Neural progenitor cell (in vitro differentiated cells): ENCODE results near the gene LDB2. TPM values are rescaled to one million over a fixed set of nuclear protein-coding genes. Genes with fewer than 3 reads are reported as not detected.

Source experiments
- DNase-seq: peaks from one replicate; pipeline ENCODE4 v3.0.0-alpha.2; 2016; ENCODE audit warnings: low spot score
- H2AFZ ChIP-seq: fragments of 200-600 bp; sonication (generic); replicated peaks from 2 replicates; pipeline ENCODE4 v1.6.1; 2016; ENCODE audit warnings: antibody characterized with exemption
- H3F3A ChIP-seq: fragments of 200-600 bp; sonication (generic); 2 replicates; pipeline ENCODE4 v1.6.1; 2016; ENCODE audit warnings: antibody characterized with exemption, low read depth
- H3K27ac ChIP-seq: fragments of 200-600 bp; sonication (generic); 2 replicates; pipeline ENCODE4 v1.5.1; 2016; ENCODE audit warnings: mild to moderate bottlenecking
- H3K27me3 ChIP-seq: fragments of 200-600 bp; sonication (generic); 2 replicates; pipeline ENCODE4 v1.6.1; 2016; ENCODE audit warnings: mild to moderate bottlenecking, moderate library complexity
- H3K36me3 ChIP-seq: fragments of 200-600 bp; sonication (generic); 2 replicates; pipeline ENCODE4 v1.5.1; 2016
- H3K4me1 ChIP-seq: fragments of 200-600 bp; sonication (generic); 2 replicates; pipeline ENCODE4 v1.6.1; 2016; ENCODE audit warnings: mixed run types
- H3K4me2 ChIP-seq: fragments of 200-600 bp; sonication (generic); 2 replicates; pipeline ENCODE4 v1.6.1; 2016
- H3K4me3 ChIP-seq: fragments of 200-600 bp; sonication (generic); 2 replicates; pipeline ENCODE4 v1.5.1; 2016
- H3K79me2 ChIP-seq: fragments of 200-600 bp; sonication (generic); 2 replicates; pipeline ENCODE4 v1.6.1; 2016; ENCODE audit warnings: low read depth
- H3K9ac ChIP-seq: fragments of 200-600 bp; sonication (generic); 2 replicates; pipeline ENCODE4 v1.6.1; 2016
- H3K9me3 ChIP-seq: fragments of 200-600 bp; sonication (generic); 2 replicates; pipeline ENCODE4 v1.5.1; 2016; ENCODE audit warnings: low read depth
- H4K20me1 ChIP-seq: fragments of 200-600 bp; sonication (generic); 2 replicates; pipeline ENCODE4 v1.6.1; 2016; ENCODE audit warnings: low read depth
- H3K27ac Mint-ChIP-seq: 3 replicates; pipeline ENCODE4 v1.8.0; 2021; ENCODE audit warnings: mixed read lengths
- H3K27me3 Mint-ChIP-seq: 2 replicates; pipeline ENCODE4 v1.8.0; 2022; ENCODE audit warnings: low read depth, mild to moderate bottlenecking, inconsistent platforms, moderate library complexity, mixed read lengths; ENCODE audit not compliant: insufficient read depth
- H3K36me3 Mint-ChIP-seq: 3 replicates; pipeline ENCODE4 v1.8.0; 2021; ENCODE audit warnings: mixed read lengths
- H3K4me1 Mint-ChIP-seq: 3 replicates; pipeline ENCODE4 v1.8.0; 2021; ENCODE audit warnings: mixed read lengths
- H3K4me3 Mint-ChIP-seq: 3 replicates; pipeline ENCODE4 v1.8.0; 2021; ENCODE audit warnings: mild to moderate bottlenecking, moderate library complexity, mixed read lengths
- H3K9me3 Mint-ChIP-seq: 3 replicates; pipeline ENCODE4 v1.8.0; 2020; ENCODE audit warnings: mixed read lengths
- EZH2 ChIP-seq: fragments of 200-600 bp; sonication (generic); IDR thresholded peaks from 2 replicates; pipeline ENCODE4 v1.6.1; 2017; ENCODE audit warnings: antibody characterized with exemption, mild to moderate bottlenecking, moderate library complexity
- EZH2phosphoT487 ChIP-seq: fragments of 200-600 bp; sonication (generic); IDR thresholded peaks from 2 replicates; pipeline ENCODE4 v1.6.1; 2017; ENCODE audit warnings: antibody characterized with exemption
- total RNA-seq: library from RNA; depleted of rRNA; stranded (reverse); fragments of >200 nt; gene quantifications from 2 replicates; pipeline ENCODE4 v1.2.3, GENCODE V29; 2015; ENCODE audit warnings: low replicate concordance
- TF ChIP-seq, protein P1 (sequence below): fragments of 200-600 bp; sonication (generic); IDR thresholded peaks from 2 replicates; pipeline ENCODE4 v1.5.1; 2017; ENCODE audit warnings: antibody characterized with exemption, mild to moderate bottlenecking

Gene LDB2
- total RNA-seq, 1 donor from 2014 or later: 24.3 TPM

DNA sequence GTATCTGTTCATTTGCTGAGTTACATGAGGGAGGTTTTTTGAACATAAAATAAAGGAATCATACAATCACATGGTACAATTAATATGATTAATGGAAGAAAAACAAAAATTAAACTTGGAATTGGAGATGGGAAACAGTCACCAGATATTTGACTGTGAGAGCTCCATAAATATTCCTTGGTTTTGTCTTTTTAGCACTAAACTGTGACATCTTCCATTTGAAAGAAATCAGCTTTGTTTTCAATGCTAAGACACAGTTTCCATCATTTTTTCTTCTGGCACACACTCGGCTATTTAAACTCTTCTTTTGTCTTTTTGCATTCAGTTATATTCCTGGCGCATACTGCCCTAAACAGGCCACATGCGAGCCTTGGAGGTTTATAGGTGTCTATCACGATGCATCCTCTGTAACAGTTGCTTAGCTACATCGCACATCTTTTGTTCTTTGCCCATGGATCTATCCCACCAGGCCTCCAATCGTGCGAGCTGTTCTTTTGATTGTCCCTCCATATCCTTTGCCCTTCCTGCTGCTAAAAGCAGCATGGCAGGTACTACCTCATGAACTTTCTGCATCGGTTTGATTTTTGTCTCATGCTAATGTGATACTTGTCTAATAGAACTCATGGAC, 158.3 kb downstream of the LDB2 start:
- Mint-ChIP-seq H3K27ac (no peak overlapping the region), H3K9me3 (peaks cover 1% of the 10 kb centered on the region)
- no peak overlapping the region for H2AFZ ChIP-seq

DNA sequence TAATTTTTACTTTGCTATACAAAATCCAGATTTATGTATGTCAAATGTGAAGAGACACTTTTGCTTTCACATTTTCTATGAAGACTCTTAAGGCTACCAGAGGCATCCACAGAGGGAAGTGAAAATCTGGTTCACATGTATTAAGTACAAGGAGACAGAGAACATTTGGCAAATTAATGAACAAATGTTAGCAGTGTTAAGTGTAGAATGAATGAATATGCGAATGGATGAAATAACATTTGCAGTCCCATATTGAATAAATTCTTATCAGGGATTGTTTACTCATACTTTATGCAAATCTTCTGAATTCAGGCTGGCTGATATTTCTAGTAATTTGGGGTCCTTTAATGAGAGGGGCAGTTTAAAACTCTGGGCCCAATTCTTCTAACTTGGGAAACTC, 159.9 kb downstream of the LDB2 start:
- H3K36me3 Mint-ChIP-seq: peaks cover 4% of the 10 kb centered on the region
- H4K20me1 ChIP-seq: no peaks in the 10 kb centered on the region
- no peaks in the 10 kb centered on the region for H3K36me3 ChIP-seq
- TF ChIP-seq EZH2phosphoT487: no peak
- TF ChIP-seq, protein P1, sequence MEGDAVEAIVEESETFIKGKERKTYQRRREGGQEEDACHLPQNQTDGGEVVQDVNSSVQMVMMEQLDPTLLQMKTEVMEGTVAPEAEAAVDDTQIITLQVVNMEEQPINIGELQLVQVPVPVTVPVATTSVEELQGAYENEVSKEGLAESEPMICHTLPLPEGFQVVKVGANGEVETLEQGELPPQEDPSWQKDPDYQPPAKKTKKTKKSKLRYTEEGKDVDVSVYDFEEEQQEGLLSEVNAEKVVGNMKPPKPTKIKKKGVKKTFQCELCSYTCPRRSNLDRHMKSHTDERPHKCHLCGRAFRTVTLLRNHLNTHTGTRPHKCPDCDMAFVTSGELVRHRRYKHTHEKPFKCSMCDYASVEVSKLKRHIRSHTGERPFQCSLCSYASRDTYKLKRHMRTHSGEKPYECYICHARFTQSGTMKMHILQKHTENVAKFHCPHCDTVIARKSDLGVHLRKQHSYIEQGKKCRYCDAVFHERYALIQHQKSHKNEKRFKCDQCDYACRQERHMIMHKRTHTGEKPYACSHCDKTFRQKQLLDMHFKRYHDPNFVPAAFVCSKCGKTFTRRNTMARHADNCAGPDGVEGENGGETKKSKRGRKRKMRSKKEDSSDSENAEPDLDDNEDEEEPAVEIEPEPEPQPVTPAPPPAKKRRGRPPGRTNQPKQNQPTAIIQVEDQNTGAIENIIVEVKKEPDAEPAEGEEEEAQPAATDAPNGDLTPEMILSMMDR: no peak
- TF ChIP-seq EZH2: no peak
- no peak overlapping the region for H3K4me2 ChIP-seq
- H2AFZ ChIP-seq: no peak overlapping the region
- no peak overlapping the region for H3K4me3 Mint-ChIP-seq
- H3K9me3 ChIP-seq: no peaks in the 10 kb centered on the region
- H3K79me2 ChIP-seq: no peaks in the 10 kb centered on the region
- peaks cover 20% of the 10 kb centered on the region for H3K4me1 Mint-ChIP-seq
- no peak overlapping the region for H3K4me3 ChIP-seq
- H3K27me3 Mint-ChIP-seq: no peaks in the 10 kb centered on the region
- no peak overlapping the region for H3K27ac ChIP-seq
- H3K27me3 ChIP-seq: no peaks in the 10 kb centered on the region
- H3F3A ChIP-seq: no peaks in the 10 kb centered on the region
- H3K4me1 ChIP-seq: no peaks in the 10 kb centered on the region
- H3K9me3 Mint-ChIP-seq: peaks cover 3% of the 10 kb centered on the region
- no peak overlapping the region for H3K27ac Mint-ChIP-seq
- no peak overlapping the region for H3K9ac ChIP-seq
- no peak for DNase-seq

More for the DNA sequence above, 158.3 kb downstream of the LDB2 start:
- Histone ChIP-seq H3K27ac (no peak overlapping the region), H3K79me2 (no peaks in the 10 kb centered on the region), H3K4me1 (no peaks in the 10 kb centered on the region), H3K27me3 (no peaks in the 10 kb centered on the region), H3K4me3 (no peak overlapping the region), H3K9ac (no peak overlapping the region), H3K4me2 (no peak overlapping the region), H3F3A (no peaks in the 10 kb centered on the region), H4K20me1 (no peaks in the 10 kb centered on the region), H3K36me3 (no peaks in the 10 kb centered on the region), H3K9me3 (no peaks in the 10 kb centered on the region)
- no peaks in the 10 kb centered on the region for H3K27me3 Mint-ChIP-seq
- no peaks in the 10 kb centered on the region for H3K36me3 Mint-ChIP-seq
- no peak for TF ChIP-seq EZH2phosphoT487
- H3K4me3 Mint-ChIP-seq: no peak overlapping the region
- peaks cover 26% of the 10 kb centered on the region for H3K4me1 Mint-ChIP-seq
- DNase-seq: no peak

DNA sequence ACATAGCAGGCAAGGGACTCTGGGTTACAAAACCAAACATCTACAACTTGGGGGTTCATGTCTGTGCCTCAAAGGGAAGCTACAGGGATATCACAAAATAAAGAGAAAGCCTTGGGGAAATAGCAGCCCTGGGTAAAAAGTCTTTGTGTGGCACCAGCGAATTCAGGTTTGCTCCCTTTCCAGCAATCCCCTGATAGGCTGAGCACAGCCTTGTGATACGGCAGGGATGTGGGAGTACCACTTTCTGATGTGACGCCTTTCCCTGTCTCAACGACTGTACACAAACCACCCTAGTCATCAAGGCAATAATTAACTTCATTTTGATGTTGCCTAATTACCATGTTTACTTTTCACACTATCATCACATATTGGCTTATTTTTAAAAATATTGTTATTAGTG, 164.9 kb downstream of the LDB2 start:
- TF ChIP-seq EZH2phosphoT487 (no peak), EZH2 (no peak)
- TF ChIP-seq, protein P1: no peak
- peaks cover 4% of the 10 kb centered on the region for H3K9me3 Mint-ChIP-seq
- peaks cover 4% of the 10 kb centered on the region for H3K36me3 Mint-ChIP-seq
- no peak overlapping the region for H3K4me3 Mint-ChIP-seq
- no peaks in the 10 kb centered on the region for H4K20me1 ChIP-seq
- H3K4me1 ChIP-seq: peaks cover 27% of the 10 kb centered on the region
- H3K9ac ChIP-seq: no peak overlapping the region
- no peaks in the 10 kb centered on the region for H3K79me2 ChIP-seq
- no peaks in the 10 kb centered on the region for H3F3A ChIP-seq
- H3K36me3 ChIP-seq: no peaks in the 10 kb centered on the region
- no peak overlapping the region for H3K27ac ChIP-seq
- no peak for DNase-seq
- H3K4me2 ChIP-seq: no peak overlapping the region
- no peaks in the 10 kb centered on the region for H3K27me3 Mint-ChIP-seq
- no peaks in the 10 kb centered on the region for H3K27me3 ChIP-seq
- H2AFZ ChIP-seq: no peak overlapping the region
- no peak overlapping the region for H3K27ac Mint-ChIP-seq
- H3K4me1 Mint-ChIP-seq: peaks cover 48% of the 10 kb centered on the region
- no peaks in the 10 kb centered on the region for H3K9me3 ChIP-seq
- no peak overlapping the region for H3K4me3 ChIP-seq

DNA sequence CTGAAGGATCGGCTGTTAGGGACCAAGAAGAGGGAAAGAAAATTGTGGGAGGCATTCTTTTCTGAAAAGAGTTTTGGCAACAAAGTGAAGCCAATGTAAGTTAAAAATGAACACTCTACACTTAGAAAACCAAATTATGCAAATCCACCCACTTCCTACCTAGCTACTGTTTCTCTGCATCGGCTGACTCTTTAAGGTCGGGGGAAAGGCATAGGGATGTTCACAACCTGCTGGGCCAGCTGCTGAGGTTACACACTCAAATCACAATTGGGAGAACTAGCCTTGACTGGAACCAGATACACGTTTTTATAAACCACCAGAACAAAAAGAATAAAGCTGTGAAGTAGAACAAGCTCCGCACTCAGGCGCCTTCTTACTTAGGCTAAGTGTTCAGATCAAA, 165.7 kb downstream of the LDB2 start:
- TF ChIP-seq EZH2phosphoT487: no peak
- TF ChIP-seq, protein P1: no peak
- Mint-ChIP-seq H3K27ac (no peak overlapping the region), H3K4me3 (no peak overlapping the region), H3K4me1 (peaks cover 55% of the 10 kb centered on the region), H3K9me3 (peaks cover 4% of the 10 kb centered on the region), H3K27me3 (no peaks in the 10 kb centered on the region), H3K36me3 (peaks cover 4% of the 10 kb centered on the region)
- H3K4me2 ChIP-seq: no peak overlapping the region
- no peak overlapping the region for H3K27ac ChIP-seq
- H3K27me3 ChIP-seq: no peaks in the 10 kb centered on the region
- no peaks in the 10 kb centered on the region for H3K9me3 ChIP-seq
- DNase-seq: no peak
- H3K4me3 ChIP-seq: no peak overlapping the region
- H4K20me1 ChIP-seq: no peaks in the 10 kb centered on the region
- no peaks in the 10 kb centered on the region for H3F3A ChIP-seq
- H3K4me1 ChIP-seq: peaks cover 27% of the 10 kb centered on the region
- no peak overlapping the region for H2AFZ ChIP-seq
- no peaks in the 10 kb centered on the region for H3K79me2 ChIP-seq
- no peak overlapping the region for H3K9ac ChIP-seq
- H3K36me3 ChIP-seq: no peaks in the 10 kb centered on the region
